Measurements from ENCODE around the gene ACTL6A.

The ACTL6A gene

DNA sequence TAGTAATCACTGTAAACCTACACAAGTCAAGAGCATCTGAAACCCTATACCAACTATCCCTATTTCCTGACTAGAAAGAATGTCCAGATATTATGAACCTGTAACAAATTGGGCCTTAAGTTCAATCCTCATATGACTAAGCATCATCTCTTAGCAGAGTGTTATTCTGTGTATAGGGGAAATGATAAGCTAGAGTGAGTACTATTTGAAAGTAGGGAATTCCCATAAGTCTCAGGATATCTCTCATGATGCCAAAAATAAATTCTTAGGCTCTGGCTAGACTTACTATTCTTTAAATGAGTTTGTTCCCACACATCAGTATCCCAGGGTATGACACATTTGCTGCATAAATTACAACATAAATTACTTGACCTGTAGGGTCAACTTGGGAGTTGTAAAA, 26.4 kb downstream of the ACTL6A start:
- no peak for DNase-seq (ENCODE audit: extremely low read depth, low read depth)
- H3K4me3 ChIP-seq (replicated peaks; ENCODE audit: low read depth, low read length): no peak overlapping the region
- TF ChIP-seq, protein P1, sequence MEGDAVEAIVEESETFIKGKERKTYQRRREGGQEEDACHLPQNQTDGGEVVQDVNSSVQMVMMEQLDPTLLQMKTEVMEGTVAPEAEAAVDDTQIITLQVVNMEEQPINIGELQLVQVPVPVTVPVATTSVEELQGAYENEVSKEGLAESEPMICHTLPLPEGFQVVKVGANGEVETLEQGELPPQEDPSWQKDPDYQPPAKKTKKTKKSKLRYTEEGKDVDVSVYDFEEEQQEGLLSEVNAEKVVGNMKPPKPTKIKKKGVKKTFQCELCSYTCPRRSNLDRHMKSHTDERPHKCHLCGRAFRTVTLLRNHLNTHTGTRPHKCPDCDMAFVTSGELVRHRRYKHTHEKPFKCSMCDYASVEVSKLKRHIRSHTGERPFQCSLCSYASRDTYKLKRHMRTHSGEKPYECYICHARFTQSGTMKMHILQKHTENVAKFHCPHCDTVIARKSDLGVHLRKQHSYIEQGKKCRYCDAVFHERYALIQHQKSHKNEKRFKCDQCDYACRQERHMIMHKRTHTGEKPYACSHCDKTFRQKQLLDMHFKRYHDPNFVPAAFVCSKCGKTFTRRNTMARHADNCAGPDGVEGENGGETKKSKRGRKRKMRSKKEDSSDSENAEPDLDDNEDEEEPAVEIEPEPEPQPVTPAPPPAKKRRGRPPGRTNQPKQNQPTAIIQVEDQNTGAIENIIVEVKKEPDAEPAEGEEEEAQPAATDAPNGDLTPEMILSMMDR (IDR thresholded peaks at IDR 0.05; ENCODE audit: low read depth, low read length, missing control alignments): no peak

DNA sequence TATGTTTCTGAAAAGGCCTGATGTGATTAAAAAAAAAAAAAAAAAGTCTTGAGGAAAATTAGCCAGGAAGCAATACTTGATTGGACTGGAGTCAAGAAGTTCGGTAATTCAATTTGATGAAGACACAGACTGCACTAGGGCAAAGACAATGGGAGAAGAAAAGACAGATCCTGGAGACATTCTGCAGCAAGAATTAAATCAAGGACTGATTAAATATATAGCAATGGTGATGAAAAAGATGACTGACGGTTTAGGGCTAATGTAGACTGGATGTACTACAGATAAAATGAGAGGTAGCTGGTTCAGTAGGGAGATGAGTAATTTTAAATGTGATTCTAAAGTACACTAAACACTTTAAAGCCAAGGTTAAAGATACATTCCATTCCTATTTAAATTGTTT, 27.9 kb downstream of the ACTL6A start:
- TF ChIP-seq, protein P1 (IDR thresholded peaks at IDR 0.05; ENCODE audit: low read depth, low read length, missing control alignments): no peak
- no peak overlapping the region for H3K4me3 ChIP-seq (replicated peaks; ENCODE audit: low read depth, low read length)
- DNase-seq (ENCODE audit: extremely low read depth, low read depth): no peak

DNA sequence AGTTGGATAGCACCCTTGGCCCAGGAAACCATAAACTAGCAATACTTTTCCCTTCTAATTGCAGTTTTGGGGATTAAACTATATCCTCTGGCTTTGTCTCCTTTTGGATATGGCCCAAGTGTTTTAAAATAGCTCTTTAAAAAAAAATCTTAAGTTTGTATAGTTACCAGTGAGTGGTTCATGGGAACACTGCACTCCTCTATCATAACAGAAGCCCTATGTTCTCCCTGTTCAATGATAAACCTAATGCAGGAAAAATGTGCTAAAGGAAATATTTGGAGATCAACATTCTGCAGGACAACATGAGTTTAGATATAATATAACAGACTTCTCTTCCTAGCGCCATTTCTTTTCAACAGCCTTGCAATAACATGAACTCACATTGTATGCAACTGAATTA, 28.6 kb downstream of the ACTL6A start:
- no peak overlapping the region for H3K4me3 ChIP-seq (replicated peaks; ENCODE audit: low read depth, low read length)
- TF ChIP-seq, protein P1 (IDR thresholded peaks at IDR 0.05; ENCODE audit: low read depth, low read length, missing control alignments): no peak
- DNase-seq (ENCODE audit: extremely low read depth, low read depth): no peak

DNA sequence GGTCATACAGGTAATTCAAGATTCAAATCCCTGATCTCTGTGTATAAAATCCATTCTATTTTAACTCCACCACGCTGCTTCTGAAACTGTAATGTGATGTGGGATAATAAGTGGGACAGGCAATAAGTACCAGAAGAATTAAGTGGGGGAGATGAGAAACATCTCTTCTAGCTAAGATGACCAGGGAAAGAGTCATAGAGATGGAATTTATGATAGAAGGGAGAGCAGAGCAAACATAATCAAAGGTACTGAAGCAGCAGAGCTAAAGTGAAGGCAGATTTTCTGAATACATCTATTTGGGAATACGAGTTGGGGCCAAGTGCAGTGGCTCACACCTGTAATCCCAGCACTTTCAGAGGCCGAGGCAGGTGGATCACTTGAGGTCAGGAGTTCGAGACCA, 36.8 kb downstream of the ACTL6A start:
- DNase-seq (ENCODE audit: extremely low read depth, low read depth): no peak
- no peak overlapping the region for H3K4me3 ChIP-seq (replicated peaks; ENCODE audit: low read depth, low read length)
- TF ChIP-seq, protein P1 (IDR thresholded peaks at IDR 0.05; ENCODE audit: low read depth, low read length, missing control alignments): no peak

DNA sequence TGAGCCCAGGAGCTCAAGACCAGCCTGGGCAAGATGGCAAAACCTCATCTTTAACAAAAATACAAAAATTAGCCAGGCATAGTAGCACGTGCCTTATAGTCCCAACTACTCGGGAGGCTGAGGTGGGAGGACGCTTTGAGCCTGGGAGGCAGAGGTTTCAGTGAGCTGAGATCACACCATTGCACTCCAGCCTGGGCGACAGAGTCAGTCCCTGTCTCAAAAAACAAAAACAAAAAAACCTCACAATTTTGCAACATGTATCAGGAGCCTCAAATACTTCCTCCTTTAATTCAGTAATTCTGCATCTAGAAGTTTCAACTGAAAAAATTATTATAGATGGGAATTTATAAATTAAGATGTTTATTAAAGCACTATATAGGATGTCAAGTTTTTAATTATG, 40.6 kb downstream of the ACTL6A start:
- TF ChIP-seq, protein P1 (IDR thresholded peaks at IDR 0.05; ENCODE audit: low read depth, low read length, missing control alignments): no peak
- DNase-seq (ENCODE audit: extremely low read depth, low read depth): no peak
- H3K4me3 ChIP-seq (replicated peaks; ENCODE audit: low read depth, low read length): peak overlapping the region; percentile 85

DNA sequence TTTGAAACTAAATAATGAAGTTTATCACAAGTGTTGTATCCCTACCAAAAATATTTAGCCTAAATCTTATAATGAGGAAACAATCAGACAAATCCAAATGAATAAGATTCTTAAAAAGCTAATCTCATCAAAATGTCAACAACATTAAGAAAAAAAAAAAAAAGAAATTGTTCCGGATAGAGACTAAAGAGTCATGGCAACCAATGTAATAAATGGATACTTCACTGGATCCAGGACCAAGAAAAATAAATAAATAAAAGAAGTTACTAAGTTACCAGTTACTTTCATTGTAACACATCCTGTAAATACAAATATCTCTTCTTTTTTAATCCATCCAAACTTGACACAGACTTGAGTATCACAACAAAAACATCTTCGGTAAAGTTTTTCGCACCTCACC, 41.1 kb downstream of the ACTL6A start:
- H3K4me3 ChIP-seq (replicated peaks; ENCODE audit: low read depth, low read length): peak overlapping the region; percentile 85
- DNase-seq (ENCODE audit: extremely low read depth, low read depth): no peak
- TF ChIP-seq, protein P1 (IDR thresholded peaks at IDR 0.05; ENCODE audit: low read depth, low read length, missing control alignments): no peak

DNA sequence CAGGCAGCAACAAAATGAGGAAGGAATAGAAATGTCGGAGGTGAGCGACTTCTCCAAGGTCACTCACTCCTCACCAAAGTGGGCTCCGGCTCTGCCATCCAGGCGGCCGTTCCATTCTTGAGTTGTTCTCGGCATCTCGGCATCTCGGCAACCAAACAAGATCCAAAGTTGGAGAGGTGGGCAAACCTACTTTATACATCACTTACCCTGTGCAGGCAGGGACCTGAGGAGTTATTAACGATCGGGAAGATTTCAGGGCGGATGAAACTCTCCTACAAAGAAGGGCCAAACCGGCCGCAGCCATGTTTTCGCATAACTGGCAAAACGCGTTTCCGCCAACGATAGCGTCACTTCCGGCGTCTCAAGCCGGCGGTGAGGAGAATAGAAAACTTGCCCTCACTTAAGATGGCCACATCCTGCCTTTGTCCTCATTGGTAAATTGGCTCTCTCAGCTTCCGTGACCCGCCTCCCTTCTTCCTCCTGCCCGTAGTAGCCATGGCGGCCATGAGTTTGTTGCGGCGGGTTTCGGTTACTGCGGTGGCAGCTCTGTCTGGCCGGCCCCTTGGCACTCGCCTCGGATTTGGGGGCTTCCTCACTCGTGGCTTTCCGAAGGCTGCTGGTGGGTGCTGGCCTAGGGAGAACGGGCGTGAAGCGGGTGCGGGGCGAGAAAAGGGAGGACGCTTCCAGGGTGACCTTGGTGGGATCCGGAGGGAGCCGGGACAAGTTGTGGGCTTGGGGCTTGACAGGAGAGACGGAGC, 41.8 kb downstream of the ACTL6A start, which contains the start of the genes MRPL47 and NDUFB5:
TSS of gene MRPL47 (minus strand) at position 318 of the 758 bp plus-strand sequence. CDS start at position 304, 14 bp downstream.
TSS of gene NDUFB5 (plus strand) at position 474 of the 758 bp plus-strand sequence. CDS start at position 496, 22 bp downstream.
- peak; percentile 94 for DNase-seq (ENCODE audit: extremely low read depth, low read depth)
- H3K4me3 ChIP-seq (replicated peaks; ENCODE audit: low read depth, low read length): peak within 1 kb of the TSS; percentile 85
- TF ChIP-seq, protein P1 (IDR thresholded peaks at IDR 0.05; ENCODE audit: low read depth, low read length, missing control alignments): no peak
